Adrenal gland (tissue), 12 donors: Measurements from ENCODE around the gene DUS2. TPM values are rescaled to one million over a fixed set of nuclear protein-coding genes. Genes with fewer than 3 reads are reported as not detected.
A peak's percentile ranks its signal among the peaks of the same experiment; 100 is the strongest.

Source experiments
- DNase-seq, 7 donors: peaks; one replicate each; pipeline ENCODE4 v3.0.0-alpha.2; 2019 to 2020
- H3K27ac ChIP-seq, 5 donors: fragments of 200-600 bp; sonication (generic) in 4 of 5; 1 replicate in 3 of 5; 2 replicates in 2 of 5; pipeline versions ENCODE4 v1.5.1 to v1.8.0; 2016 to 2020; ENCODE audit warnings: mild to moderate bottlenecking in 1 of 5
- H3K27me3 ChIP-seq: fragments of 200-600 bp; 2 replicates; pipeline ENCODE4 v1.8.0; 2021
- H3K36me3 ChIP-seq, 2 donors: fragments of 200-600 bp; replicated peaks in 1 of 2; 1 replicate in 1 of 2; 2 replicates in 1 of 2; pipeline versions ENCODE4 v1.5.1 to v1.8.0; 2018 to 2022
- H3K4me1 ChIP-seq, 2 donors: fragments of 200-600 bp; replicated peaks in 1 of 2; 1 replicate in 1 of 2; 2 replicates in 1 of 2; pipeline versions ENCODE4 v1.5.1 to v1.8.0; 2018 to 2021
- H3K4me3 ChIP-seq, 4 donors: fragments of 200-600 bp; sonication (generic) in 3 of 4; one replicate each; pipeline ENCODE4 v1.5.1; 2016 to 2018
- H3K9me3 ChIP-seq, 3 donors: fragments of 200-600 bp; sonication (generic) in 1 of 3; replicated peaks in 1 of 3; 1 replicate in 2 of 3; 2 replicates in 1 of 3; pipeline versions ENCODE4 v1.5.1 to v1.8.0; 2016 to 2021
- CTCF ChIP-seq, 6 experiments: fragments of 450-650 bp in 4 of 6; fragments of 200-600 bp in 2 of 6; sonication (generic) in 1 of 6; IDR thresholded peaks; 1 replicate in 5 of 6; 2 replicates in 1 of 6; pipeline versions ENCODE4 v1.5.1 to v1.8.0; 2016 to 2021; ENCODE audit warnings: antibody characterized with exemption in 6 of 6, mild to moderate bottlenecking in 2 of 6, moderate library complexity in 1 of 6
- POLR2A ChIP-seq, 2 donors: fragments of 450-650 bp; IDR thresholded peaks; one replicate each; pipeline ENCODE4 v1.6.1; 2017; ENCODE audit warnings: antibody characterized with exemption in 2 of 2, mild to moderate bottlenecking in 2 of 2, moderate library complexity in 1 of 2
- WGBS, 4 donors: extraction: QIAGEN DNeasy Blood & Tissue Kit in 2 of 4; methylation state at CpG; one replicate each; pipeline versions ENCODE4 v1.1.5 to v1.1.7; 2013 to 2017; 5-methylcytosine and 5-hydroxymethylcytosine counted together
- intact Hi-C, 2 donors: fragments of 100-400 bp; cut with DNase I; formaldehyde crosslinking; loops; one replicate each; pipeline versions ENCODE4 v1.14.1 to v1.15.0; 2022 to 2023
- polyA plus RNA-seq, 3 donors: library from polyadenylated mRNA; stranded (reverse); fragments of 200-250 nt in 2 of 3; fragments of 350-450 nt in 1 of 3; fragmentation: Illumina TruSeq in 1 of 3; extraction: RNeasy Lipid Tissue Mini Kit (QIAGEN cat#74804) in 1 of 3; gene quantifications; one replicate each; pipeline ENCODE4 v1.2.3, GENCODE V29; 2013 to 2014
- total RNA-seq, 9 donors: library from RNA; depleted of rRNA in 4 of 9; stranded (reverse); fragments of >200 nt in 4 of 9; fragments of 120-200 nt in 1 of 9; fragmentation: NEBNext Ultra II Directional in 1 of 9; extraction: Animal tissue kit (Norgen Biotek cat#: 25700) in 1 of 9; gene quantifications; one replicate each; pipeline versions ENCODE4 v1.1.0 to v1.2.4, GENCODE V29; 2013 to 2023
- donor health status: healthy with polysubstance abuse.
- donor health status: Bipolar disorder and iron deficiency.
- donor health status: DM: yes; HTN: yes; CAD: no.
- donor health status: DM: no; HTN: no; CAD: no.
- donor health status: DM: no; HTN: no; CAD: no.
- donor health status: DM: yes; HTN: yes; CAD: no.

Gene DUS2
- total and polyA plus RNA-seq, 12 donors: 6.3 to 25.3 (median 12.7) TPM

DNA sequence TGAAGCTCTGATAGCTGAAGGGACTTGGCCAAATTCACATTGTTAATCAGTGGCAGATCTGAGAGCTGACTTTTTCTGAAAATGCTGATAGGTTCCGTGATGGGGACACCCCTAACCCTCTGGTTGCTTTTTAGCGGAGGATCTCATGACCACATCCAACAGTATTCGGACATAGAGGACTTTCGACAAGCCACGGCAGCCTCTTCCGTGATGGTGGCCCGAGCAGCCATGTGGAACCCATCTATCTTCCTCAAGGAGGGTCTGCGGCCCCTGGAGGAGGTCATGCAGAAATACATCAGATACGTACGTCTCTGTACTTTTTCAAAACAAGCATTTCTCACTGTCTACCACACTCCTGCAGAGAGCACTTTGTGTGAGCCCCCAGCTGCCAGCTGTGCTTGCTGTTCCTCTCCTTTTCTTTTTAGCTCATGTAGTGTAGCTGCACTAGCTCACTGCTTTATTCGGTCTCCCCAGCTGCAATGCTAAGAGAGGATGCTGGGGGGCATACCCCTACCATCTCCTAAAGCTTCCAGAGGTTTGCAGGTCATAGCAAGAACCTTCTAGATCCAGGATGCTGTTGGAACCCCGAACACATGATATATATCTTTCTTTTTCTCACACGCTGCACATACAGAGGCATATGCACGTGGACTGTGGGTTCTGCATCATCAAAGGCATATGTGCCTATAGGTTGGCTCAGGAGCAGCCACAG is 47.9 kb downstream of the DUS2 start:
- no peak for TF ChIP-seq CTCF (IDR thresholded peaks at IDR 0.05)
- TF ChIP-seq POLR2A (IDR thresholded peaks at IDR 0.05): no peak
- DNase-seq: no peak
- H3K4me1 ChIP-seq: peaks cover 15 to 39% of the 10 kb centered on the region in 2 donors
- no peak overlapping the region for H3K4me3 ChIP-seq
- peaks cover 0 to 21% of the 10 kb centered on the region in 2 donors for H3K36me3 ChIP-seq
- no peaks in the 10 kb centered on the region for H3K27me3 ChIP-seq
- H3K27ac ChIP-seq: peak overlapping the region in 2 of 5 donors; percentile 13 to 78
- intact Hi-C loops: no loop called here
- 86 to 90% (median 88%) methylated on average over 14 of the region's 14 CpGs for WGBS, 4 donors
- H3K9me3 ChIP-seq: no peaks in the 10 kb centered on the region

- TF ChIP-seq CTCF (IDR thresholded peaks at IDR 0.05) (no peak), POLR2A (IDR thresholded peaks at IDR 0.05) (no peak)
- Histone ChIP-seq H3K27ac (peak overlapping the region in 3 of 5 donors; percentile 43 to 90 (median 46)), H3K4me3 (no peak overlapping the region), H3K36me3 (peaks cover 0 to 21% of the 10 kb centered on the region in 2 donors), H3K9me3 (no peaks in the 10 kb centered on the region), H3K27me3 (no peaks in the 10 kb centered on the region), H3K4me1 (peaks cover 15 to 39% of the 10 kb centered on the region in 2 donors)
- 93 to 95% (median 94%) methylated on average over 1 of the region's 1 CpG for WGBS, 4 donors
- DNase-seq: no peak
- intact Hi-C loops: no loop called here
These were observed 48.4 kb downstream of the DUS2 start for GRCh38 chr16:68071518-68071901.

DNA sequence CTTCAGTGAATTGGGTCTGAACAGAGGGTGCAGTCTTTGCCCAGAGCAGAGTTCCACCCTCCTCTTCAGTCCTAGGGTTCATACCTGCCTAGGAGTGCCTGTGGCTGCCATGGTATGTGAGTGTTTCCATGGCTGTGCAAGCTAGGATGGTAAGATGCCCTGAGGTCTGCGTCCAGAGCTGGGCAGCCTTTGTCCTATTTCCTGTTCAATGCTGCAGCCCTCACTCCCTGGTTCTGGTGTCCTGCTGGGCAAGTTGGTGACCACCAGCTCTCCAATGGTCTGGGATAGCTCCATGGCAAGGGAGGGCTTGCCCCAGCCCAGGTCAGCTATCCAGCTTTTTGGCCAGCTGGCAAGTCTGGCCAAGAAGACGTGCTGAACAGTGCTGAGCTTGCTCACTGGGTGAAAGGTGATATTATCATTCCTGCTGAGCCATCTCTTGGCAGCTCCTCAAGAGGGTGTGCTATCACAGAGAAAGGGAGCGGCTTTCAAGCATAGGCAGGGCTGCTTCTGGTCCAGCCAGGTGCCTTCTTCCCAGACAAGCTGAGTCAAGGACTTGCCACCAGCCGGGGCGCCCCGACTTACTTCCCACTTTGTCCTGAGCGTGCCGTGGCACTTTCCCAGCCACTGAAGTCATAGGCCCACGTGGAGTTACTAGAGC is 49.1 kb downstream of the DUS2 start:
- H3K4me1 ChIP-seq: peaks cover 15 to 39% of the 10 kb centered on the region in 2 donors
- intact Hi-C loops: no loop called here
- H3K27ac ChIP-seq: peak overlapping the region in 3 of 5 donors; percentile 43 to 90 (median 46)

More for the DNA sequence above, 49.1 kb downstream of the DUS2 start:
- TF ChIP-seq CTCF (IDR thresholded peaks at IDR 0.05): no peak
- TF ChIP-seq POLR2A (IDR thresholded peaks at IDR 0.05): no peak
- peaks cover 0 to 21% of the 10 kb centered on the region in 2 donors for H3K36me3 ChIP-seq
- DNase-seq: peak; percentile 77 to 91 (median 88)
- 33 to 40% (median 35%) methylated on average over 7 to 9 of the region's 9 CpGs for WGBS, 4 donors
- H3K9me3 ChIP-seq: no peaks in the 10 kb centered on the region
- no peak overlapping the region for H3K4me3 ChIP-seq
- H3K27me3 ChIP-seq: no peaks in the 10 kb centered on the region
